A673 (cell line): ENCODE results near the gene ZNF491.

ENCODE experiments used
- EZH2 ChIP-seq: fragments of 200-600 bp; sonication (generic); IDR thresholded peaks from 2 replicates; pipeline ENCODE4 v1.6.1; 2017; ENCODE audit warnings: borderline replicate concordance, low read depth, mild to moderate bottlenecking, mixed read lengths, antibody characterized with exemption, low read length; ENCODE audit not compliant: poor library complexity, severe bottlenecking
- TF ChIP-seq, protein P1 (sequence below): fragments of 300-800, 200-600 bp; sonication (generic); conservative IDR thresholded peaks from 2 replicates; pipeline ENCODE4 v1.5.1; 2017; ENCODE audit warnings: low read depth, mild to moderate bottlenecking, antibody characterized with exemption, low read length, moderate library complexity, mixed read lengths

DNA sequence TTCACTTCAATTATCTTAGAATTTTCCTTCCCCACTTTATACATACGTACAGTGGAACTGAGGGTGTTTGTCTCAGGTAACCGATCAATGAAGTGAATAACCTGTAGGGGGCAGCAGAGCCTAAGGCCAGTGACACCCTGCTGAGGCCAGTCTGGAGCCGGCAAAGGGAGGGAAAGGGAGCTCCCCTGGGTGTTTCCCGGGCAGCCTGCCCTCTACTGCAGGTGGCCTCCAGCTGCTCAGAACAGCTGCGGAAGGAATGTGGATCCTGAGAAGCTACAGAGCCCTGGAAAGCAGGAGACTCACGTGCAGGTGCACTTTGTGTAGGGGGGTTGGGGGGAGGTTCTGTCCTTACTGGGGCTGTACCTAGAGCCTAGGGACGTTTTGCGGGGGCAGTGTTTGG lies 832 bp upstream of the ZNF491 start:
- TF ChIP-seq, protein P1, sequence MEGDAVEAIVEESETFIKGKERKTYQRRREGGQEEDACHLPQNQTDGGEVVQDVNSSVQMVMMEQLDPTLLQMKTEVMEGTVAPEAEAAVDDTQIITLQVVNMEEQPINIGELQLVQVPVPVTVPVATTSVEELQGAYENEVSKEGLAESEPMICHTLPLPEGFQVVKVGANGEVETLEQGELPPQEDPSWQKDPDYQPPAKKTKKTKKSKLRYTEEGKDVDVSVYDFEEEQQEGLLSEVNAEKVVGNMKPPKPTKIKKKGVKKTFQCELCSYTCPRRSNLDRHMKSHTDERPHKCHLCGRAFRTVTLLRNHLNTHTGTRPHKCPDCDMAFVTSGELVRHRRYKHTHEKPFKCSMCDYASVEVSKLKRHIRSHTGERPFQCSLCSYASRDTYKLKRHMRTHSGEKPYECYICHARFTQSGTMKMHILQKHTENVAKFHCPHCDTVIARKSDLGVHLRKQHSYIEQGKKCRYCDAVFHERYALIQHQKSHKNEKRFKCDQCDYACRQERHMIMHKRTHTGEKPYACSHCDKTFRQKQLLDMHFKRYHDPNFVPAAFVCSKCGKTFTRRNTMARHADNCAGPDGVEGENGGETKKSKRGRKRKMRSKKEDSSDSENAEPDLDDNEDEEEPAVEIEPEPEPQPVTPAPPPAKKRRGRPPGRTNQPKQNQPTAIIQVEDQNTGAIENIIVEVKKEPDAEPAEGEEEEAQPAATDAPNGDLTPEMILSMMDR = peak; percentile 88
- no peak for TF ChIP-seq EZH2
